CD4-positive, alpha-beta T cell treated with Interleukin-6 at 100 ng/mL for 8 hours (primary cell): ENCODE measurements around the gene SST.

ENCODE experiments used
- DNase-seq: peaks from one replicate; pipeline ENCODE4 v3.0.0-alpha.2; 2020; ENCODE audit warnings: mixed read lengths, low spot score

SST gene

DNA sequence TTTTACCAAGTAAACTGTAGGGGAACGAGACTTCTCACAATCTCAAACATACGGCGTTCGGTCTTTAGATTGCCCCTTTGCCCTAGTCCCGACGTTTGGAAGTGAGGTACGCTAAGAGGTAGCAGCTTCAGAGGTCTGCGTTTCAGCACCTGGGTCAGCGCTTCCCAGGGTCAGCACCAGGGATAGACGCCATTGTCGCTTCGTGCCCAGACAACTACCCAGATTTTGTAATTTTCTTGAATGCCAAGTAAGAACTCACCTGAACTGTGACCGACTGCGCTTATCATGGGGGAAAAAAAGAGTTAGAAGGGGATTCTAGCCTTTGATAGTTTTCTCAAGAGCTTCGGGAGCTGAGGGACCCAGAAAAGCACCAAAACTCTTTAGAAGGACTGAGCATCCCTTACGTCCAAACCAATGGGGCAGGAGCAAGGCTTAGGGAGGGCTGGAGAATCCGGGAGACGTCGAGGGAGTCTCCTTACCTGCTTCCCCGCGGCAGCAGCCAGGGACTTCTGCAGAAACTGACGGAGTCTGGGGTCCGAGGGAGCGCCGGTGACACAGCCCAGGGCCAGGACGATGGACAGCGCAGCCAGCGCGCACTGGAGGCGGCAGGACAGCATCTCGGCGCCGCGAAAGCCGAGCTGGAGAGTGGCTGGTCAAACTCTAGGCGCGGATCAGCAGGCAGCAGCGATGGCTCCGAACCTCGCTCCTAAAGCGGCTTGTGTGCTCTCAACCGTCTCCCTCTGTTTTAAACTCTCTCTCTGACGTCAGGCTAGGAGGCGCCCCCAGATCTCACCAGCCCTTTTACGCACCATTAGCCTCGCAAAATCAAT lies at the start of gene SST:
SST (minus strand) TSS at position 720 of the 830 bp plus-strand sequence; CDS start at position 617, 103 bp downstream.
- DNase-seq, result no peak

DNA sequence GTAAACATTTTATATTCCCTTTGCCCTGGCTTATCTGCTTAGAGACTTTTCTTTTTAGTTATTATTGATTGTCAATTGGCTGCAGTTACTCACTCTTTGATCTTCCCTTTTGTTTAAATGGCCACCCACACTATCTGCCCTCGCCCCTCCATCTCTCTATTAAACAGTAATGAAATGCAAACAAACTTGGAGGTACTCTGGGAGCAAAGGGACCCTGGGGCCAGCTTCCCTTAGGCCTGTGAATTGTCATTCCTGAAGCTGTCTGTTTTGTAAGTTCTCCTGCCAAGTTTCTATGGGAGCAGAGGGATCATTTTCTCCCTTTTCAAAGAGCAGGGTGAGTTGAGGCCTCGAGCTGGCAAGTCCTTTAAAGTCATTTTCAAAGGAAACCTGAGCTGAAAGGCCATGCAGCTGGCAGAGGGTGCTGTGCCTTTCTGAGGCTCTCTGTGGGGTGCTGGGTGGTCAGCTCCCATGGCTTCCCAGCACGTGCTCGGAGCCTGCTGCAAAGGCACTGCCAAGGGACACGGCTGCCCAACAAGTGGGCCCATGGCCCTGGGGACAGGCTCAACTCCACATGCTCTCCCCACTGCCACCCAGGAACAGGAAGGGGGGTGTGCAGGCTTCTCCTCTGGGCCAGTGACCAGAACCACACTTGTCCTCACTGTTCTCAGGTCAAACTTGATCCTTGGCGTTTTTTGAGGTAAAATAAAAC lies 49.6 kb upstream of the SST start:
- DNase-seq, result no peak

DNA sequence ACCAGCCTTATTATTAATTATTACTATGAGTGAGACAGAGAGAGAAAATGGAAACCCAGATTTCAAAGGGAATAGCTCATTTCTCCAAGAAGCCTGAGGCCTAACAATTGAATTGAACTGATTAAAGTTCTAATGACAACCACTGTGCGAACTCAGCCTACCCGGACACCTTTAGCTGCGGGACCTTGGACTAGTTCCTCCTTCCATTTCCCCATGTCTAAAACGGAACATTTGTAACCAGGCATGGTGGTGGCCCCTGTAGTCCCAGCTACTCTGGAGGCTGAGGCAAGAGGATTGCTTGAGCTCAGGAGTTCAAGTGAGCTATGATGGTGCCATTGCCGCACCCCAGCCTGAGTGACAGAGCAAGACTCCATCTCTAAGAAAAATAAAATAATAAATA lies 48.6 kb upstream of the SST start:
- DNase-seq, result no peak

DNA sequence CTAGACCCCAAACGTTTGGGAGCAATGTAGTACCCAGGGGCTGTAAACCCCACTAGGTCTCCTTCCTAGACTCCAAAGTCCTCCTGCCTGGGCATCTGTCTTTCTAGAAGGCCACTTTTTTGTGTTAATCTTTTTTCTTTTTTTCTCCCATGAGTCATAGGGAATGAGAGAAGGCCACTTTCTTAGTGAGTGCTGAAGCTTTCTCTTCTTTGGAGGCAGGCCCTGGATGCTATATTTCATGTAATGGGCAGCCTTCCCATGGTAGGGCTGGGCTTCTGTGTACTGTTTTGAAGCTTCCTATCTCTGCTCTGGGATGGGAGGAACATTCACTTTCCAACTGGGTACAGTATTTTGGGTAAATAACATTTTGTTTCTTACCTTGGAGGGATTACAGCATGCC lies 47.4 kb upstream of the SST start:
- DNase-seq, result no peak

DNA sequence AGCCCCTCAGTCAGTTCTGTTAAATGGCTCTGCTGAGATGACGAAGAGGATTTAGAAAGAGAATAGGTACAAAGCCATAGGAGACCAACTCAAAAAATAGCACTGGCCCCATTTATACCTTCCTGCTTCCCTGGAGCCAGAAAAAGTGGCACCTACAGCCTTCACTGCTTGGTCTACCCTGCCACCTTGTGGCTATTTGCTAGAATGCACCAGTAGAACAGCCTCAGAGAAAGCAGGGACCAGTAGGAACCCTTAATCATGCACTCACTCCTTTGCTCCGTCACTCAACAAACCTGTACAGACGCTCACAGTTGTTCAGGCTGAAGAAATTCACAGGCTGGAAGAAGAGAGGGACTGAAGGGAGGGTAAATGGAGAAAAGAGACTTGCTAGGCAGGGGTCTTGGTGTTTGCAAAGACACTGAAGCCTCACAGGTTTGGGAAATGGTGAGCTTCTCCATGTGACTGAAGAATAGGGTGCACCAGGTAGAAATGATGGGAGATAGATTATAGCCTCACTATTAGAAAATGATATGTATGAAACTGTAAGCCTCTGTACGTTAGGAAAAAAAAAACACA lies 44.3 kb upstream of the SST start:
- peak; percentile 75 for DNase-seq

DNA sequence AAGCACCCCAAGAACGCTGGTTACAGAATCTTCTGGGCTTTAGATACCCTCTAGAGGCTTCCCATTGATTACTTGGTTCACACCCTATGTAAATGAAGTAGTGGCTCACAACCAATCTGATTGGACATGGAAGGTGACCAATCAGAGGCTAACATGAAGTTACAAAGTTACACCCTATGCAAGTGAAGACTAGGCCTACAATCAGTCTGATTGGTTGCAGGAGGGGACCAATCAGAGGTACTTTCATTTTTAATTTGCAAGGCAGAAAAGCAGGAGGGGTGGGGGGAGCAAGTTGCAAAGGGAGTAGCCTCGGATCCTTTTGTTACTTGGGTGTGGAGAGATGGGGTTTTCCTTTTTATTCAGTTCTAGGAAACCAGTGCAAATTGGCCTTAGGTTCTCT lies 43.3 kb upstream of the SST start:
- DNase-seq, result peak; percentile 28

DNA sequence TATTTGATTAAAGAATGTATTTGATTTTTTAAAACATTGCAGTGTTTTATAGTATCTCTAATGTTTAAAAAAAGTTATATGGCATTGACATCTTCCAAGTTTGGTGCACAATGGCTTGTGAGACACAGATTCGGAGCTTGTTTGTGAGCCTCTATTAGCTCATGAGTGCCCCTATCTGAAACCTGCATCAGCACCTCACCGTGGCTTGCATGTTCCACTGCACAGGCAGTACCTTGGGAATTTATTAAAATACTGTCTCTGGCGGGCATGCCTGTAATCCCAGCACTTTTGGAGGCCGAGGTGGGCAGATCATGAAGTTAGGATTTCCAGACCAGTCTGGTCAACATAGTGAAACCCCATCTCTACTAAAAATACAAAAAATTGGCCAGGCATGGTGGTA lies 39.0 kb upstream of the SST start:
- no peak for DNase-seq

DNA sequence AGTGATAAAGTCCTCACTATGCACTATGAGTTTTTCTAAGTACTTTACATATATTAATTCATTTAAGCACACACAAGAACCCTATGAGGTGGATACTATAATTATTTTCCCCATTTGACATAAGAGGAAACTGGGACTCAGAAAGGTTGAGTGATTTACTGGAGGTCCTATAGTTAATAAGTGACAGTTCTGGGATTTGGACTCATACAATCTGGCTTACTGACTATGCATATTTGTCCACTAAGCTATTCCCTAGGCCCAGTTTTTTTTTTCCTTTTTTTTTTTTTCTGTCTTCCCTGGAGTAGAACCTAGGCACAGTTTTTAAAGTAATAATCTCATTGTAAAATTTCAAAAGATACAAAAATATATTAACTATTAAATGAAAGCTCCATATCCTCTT lies 38.5 kb upstream of the SST start:
- DNase-seq, result no peak

DNA sequence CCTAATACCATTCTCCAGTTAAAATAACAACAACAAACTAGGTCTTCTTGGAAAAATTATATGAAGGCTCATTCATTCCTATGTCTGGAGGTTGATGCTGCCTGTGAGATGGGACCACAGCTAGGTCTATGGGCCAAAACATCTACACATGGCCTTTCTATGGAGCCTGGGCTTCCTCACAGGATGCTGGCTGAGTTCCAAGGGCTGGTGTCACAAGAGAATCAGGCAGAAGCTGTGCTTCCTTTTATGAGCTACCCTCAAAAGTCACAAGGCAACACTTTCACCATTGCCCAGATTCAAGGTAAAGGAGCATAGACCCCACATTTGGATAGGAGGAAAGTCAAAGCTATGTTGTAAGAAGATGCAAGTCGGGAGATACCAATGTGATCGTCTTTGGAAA lies 36.8 kb upstream of the SST start:
- no peak for DNase-seq

DNA sequence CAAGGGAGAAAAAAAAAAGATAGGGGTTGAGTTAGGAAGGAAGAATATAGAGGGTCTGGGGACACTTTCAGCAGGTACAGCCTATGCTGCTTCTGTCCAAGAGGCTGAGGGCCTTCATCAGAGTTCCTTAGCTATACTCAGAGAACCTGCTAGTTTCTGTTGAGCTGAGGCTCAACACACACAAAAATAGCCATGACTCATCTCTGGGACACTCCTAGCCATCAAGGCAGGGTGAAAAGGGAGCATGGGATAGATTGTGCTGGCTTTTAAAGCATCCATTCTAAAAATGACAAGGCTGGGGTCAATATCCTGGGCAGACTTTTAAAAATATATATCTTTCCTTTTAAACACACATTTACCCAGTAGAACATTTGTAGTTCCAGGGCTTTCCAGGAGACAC lies 35.0 kb upstream of the SST start:
- DNase-seq, result no peak

DNA sequence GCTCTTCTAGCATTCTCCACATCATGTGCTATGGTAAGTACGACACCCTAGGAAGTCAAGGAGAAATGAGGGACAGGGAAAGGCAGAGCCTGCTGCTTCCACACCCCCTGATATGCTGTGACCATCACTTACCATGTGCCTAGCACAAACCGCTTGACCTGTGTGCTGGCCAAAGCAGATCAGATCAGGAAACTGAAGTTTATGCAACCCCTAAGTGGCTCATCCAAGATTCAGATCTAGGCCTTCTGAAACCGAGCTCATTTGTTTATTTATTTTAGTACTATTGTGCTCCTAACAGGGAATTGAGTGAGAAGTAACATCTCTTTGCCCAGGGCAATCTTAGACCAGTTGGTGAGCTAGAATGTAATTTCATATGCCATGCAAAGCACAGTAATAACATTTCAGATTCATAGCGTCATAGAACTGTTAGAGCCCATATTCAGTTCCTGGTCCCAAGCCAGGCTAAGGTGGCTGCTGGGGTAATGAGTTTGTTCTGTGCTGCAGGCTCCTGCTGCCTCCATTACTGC lies 32.4 kb upstream of the SST start, which contains the start of gene RTP2:
RTP2 (minus strand) TSS at position 51 of the 527 bp plus-strand sequence. CDS start 429 bp downstream, outside the sequence.
- no peak for DNase-seq

DNA sequence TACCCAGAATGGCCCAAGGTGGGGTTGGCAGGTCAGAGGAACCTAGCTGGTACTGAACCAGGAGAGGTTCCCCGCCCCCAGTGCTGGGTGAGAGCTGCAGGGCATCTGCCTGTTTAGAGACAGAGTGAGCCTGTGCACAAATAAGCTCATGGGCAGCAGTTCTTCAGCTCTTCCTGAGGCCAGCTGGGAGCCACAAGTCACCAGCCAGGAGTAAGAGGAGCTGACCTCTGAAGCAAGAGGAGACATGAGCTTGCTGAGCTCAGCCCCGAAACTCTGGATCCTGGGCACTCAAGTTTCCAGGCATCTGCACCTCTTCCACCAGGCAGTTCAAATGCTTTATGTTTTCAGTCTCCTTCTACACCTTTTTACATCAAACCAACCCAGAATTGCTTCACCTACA lies 30.1 kb upstream of the SST start:
- DNase-seq, result no peak

DNA sequence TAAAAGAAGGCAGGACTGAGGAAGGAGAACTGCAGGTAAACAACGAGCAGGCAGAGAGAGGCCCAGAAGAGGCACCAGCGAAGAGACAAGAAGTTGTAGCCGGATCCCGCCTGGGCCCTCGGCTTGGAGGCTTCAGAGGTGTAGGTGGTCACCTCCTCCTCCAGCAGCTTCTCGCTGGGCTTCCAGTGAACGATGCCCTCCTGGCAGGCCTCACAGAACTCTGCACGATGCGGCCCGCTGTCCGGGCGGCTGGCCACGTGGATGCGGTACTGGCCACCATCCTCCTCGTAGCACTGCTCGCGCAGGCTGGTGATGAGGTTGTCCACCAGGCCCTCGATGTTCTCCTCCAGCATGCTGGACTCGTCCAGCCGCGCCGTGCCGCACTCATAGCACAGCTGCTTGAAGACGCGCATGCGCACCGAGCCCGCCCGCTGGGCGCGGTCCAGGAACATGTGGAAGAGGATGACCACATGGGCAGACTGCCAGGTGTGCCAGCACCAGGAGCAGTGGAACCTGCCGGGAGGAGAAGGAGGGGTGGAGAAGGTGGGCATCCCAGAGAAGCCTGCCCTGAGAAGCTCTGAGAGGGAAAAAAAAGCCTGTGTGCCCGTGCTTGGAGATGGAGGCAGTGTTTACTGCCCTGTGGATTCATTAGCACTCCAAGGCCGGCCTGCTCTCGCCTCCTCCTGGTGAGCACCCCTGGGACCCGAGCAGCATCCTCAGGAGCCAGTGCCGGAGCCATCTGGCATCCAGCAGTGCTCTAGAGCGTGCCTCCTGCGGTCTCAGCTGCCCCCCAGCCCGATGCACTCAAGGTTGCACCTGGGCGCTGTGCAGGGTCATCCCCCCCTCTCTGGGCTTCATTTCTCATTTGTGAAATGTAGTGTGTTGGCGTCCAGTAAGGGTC lies 28.6 kb upstream of the SST start:
- no peak for DNase-seq

DNA sequence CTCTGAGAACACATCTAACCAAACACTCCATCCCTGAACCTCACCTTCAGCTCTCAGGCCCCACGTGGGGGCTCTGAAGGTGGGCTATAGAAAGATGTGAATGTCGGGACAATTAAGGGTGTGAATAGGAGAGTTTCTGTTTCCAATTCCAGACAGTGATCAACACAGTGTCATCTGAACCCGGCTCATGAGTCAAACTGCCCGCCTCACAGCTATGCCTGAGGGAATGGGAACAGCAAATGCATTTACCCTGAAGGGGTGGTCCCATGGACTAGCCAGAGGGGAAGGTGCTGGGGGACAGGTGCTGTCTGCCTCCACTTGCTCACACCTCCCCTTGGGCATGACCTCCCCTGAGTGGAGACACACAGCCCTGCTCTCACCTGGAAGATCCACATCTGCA lies 25.8 kb upstream of the SST start:
- no peak for DNase-seq

DNA sequence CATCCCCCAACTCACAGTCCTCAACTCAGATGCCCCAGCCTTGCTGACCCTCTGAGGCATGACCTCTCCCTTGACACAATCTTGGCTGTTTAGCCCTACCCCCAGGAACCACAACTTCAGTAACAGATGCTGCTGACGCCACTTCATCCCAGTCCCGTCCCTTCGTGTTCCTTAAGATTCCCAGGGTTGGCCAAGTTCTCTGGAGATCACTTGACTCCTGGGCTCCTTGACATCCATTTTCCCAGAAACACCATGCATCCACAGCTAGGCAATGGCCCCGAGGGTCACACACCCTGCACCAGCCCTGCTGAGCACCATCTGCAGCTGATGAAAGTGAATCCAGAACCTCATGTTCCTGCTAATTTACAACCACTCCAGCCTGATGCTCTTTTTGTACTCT lies 25.3 kb upstream of the SST start:
- no peak for DNase-seq

DNA sequence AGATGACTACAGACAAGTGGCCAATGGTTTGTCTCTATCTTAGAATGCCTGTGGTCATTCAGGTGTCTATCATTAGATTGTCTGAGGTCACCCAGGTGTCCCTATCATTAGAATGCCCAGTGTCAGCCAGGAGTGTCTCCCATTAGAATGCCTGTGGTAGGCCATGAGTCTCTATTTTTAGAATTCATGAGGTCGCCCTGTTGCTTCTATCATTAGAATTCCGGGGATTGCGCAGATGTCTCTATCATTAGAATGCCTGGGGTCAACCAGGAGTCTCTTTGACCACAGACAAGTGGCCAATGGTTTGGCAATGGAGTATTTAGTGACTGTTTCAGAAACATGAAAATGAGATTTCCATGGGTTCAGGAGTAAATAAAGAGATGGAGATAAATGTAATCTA lies 24.6 kb upstream of the SST start:
- no peak for DNase-seq

DNA sequence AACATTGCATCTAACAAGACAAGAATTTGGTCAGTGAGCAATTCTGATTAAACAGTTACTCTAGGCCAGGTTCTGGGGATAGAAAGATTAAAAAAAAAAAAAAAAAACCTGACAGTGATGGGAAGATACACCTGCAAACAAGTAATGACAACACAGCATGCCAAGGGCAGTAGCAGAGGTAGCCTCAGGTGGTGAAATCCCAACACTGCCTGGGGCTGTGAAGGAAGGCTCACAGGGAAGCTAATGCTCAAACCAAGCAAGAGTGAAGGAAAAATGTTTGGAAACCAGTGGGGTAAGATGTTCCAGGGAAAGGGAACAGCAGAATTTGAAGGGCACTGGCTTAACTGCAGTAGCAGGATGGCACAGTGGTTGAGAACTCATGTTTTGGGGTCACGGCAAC lies 23.2 kb upstream of the SST start:
- DNase-seq, result no peak

DNA sequence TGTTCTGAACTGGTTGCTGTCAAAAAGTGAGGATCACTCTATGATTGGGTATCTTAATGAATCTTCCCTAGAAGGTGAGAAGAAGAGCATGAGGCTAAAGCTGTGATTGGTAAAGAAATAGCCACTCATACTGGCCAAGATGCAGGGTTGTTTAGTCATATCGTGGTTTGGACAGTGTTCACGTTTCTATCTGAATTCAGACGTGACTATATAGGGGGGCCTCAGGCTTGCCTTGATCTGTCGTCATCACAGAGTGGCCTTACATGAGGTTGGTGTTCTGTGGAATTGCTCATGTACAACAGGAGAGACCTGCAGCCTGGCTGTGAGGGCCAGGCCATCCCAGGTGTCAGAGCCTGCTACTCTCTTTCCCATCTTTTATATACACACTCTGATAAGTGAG lies 19.8 kb upstream of the SST start:
- DNase-seq, result no peak

DNA sequence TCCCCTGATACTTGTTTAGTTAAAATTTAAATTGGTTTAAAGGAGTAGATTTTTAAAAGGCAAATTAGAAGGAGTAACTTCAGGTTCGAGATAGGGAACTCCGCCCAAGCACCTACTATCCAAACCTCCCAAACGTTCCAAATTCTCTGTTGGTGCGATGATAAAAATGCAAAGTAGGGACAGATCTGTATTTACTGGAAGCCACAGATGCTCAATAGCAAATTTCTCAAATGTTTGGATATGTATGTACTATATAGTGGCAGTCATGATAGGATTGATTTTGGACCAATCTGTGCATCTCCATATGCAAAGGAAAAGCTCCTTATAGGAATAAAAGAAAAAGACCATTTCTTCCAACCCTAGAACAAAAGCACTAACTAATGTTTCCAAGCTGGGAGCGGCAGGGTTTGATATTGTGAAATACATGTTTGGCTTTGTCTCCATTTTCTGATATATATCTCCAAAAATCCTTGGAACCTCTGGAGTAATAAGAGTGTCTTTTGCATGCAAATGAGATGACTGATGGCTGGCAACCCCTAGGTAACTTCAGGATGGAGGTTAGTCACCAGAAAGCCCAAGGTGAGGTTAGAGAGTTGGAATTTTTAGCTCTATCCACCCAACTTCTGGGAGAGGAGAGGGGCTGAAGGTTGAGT lies 16.6 kb upstream of the SST start:
- DNase-seq, result no peak

DNA sequence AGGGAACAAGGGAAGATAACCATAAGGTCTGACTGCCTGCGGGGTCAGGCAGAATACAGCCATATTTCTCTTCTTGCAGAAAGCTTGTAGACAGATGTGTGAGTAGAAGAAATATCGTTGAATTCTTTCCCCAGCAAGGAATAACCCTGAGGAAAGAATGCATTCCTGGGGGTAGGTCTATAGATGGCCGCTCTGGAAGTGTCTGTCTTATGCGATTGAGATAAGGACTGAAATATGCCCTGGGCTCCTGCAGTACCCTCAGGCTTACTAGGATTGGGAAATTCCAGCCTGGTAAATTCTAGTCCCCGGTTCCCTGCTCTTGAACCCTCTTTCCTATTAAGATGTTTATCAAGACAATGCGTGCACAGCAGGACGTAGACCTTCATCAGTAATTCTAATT lies 15.8 kb upstream of the SST start:
- DNase-seq, result no peak

DNA sequence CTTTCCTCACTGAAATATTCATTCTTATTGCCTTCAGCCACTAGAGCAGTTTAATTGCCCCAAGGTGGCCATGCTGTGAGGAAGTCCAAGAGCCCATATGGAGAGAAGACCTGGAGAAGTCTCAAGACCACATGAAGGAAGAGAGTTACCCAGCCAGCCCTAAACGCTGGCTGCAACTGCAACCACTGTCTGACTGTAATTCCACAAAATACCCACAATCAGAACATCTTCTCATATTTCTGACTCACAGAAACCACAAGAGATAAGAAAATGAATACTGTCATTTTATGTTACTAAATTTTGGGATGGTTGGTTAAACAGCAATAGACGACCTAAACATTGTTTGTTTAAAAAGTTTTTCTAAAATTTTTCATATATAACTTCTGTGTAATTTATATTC lies 14.7 kb upstream of the SST start:
- DNase-seq, result no peak
